AML-193 (cell line): ENCODE results near the gene UTP25.
A peak's percentile ranks its signal among the peaks of the same experiment; 100 is the strongest.

Experiments
- DNase-seq, 2 experiments: peaks; one replicate each; lab custom pipeline; 2025; lab: John Stamatoyannopoulos, UW

UTP25 gene

GRCh38 chr1:209839875-209840546, 12.2 kb downstream of the UTP25 start:
- DNase-seq = no peak

GRCh38 chr1:209840611-209841010, 12.8 kb downstream of the UTP25 start:
- no peak for DNase-seq

GRCh38 chr1:209844695-209845407, 17.1 kb downstream of the UTP25 start:
- DNase-seq = no peak

GRCh38 chr1:209845408-209845725, 17.6 kb downstream of the UTP25 start:
- no peak for DNase-seq

- no peak for DNase-seq
These were observed 21.6 kb downstream of the UTP25 start for GRCh38 chr1:209849388-209849787.

- DNase-seq = no peak
These were observed 22.7 kb downstream of the UTP25 start for GRCh38 chr1:209850342-209850979.

- no peak for DNase-seq
These were observed 25.9 kb downstream of the UTP25 start for GRCh38 chr1:209853676-209854075.

- DNase-seq = no peak
These were observed 26.4 kb downstream of the UTP25 start for GRCh38 chr1:209854196-209854595.

- no peak for DNase-seq
These were observed 27.2 kb downstream of the UTP25 start for GRCh38 chr1:209855006-209855405.

- no peak for DNase-seq
These were observed 27.9 kb downstream of the UTP25 start for GRCh38 chr1:209855623-209856022.

- no peak for DNase-seq
These were observed 30.9 kb downstream of the UTP25 start for GRCh38 chr1:209858561-209859103.

- peak; percentile 53 to 65 for DNase-seq
These were observed 32.6 kb downstream of the UTP25 start for GRCh38 chr1:209860293-209860881.

GRCh38 chr1:209861242-209861641, 33.5 kb downstream of the UTP25 start:
- DNase-seq = no peak

GRCh38 chr1:209862391-209863356, 34.9 kb downstream of the UTP25 start:
- DNase-seq = no peak

GRCh38 chr1:209863766-209864485, 36.2 kb downstream of the UTP25 start:
- no peak for DNase-seq

GRCh38 chr1:209866201-209866600, 38.4 kb downstream of the UTP25 start:
- DNase-seq = no peak

- no peak for DNase-seq
These were observed 41.7 kb downstream of the UTP25 start for GRCh38 chr1:209869291-209870149.

GRCh38 chr1:209870151-209870831, 42.5 kb downstream of the UTP25 start:
- no peak for DNase-seq

GRCh38 chr1:209871006-209871405, 43.2 kb downstream of the UTP25 start:
- DNase-seq = no peak
